H9 (cell line): ENCODE data around the gene NHLRC1. TPM values are rescaled to one million over a fixed set of nuclear protein-coding genes. Genes with fewer than 3 reads are reported as not detected.
"Not testable (repeated sequence)": the region's sequence is repeated elsewhere in the genome, so short reads cannot be mapped to it uniquely, and the experiment has no call there.

Experiments used
- DNase-seq: peaks from one replicate; pipeline ENCODE4 v3.0.0-alpha.2; 2017
- H2AFZ ChIP-seq: one replicate; pipeline ENCODE4 v1.6.1; 2013; ENCODE audit warnings: mild to moderate bottlenecking, low read length, control low read depth, moderate library complexity
- H2AK5ac ChIP-seq: 2 replicates; pipeline ENCODE4 v1.6.1; 2013; ENCODE audit warnings: low read length, control low read depth, mixed read lengths; ENCODE audit not compliant: insufficient read length
- H2BK120ac ChIP-seq: one replicate; pipeline ENCODE4 v1.6.1; 2013; ENCODE audit warnings: low read depth, mild to moderate bottlenecking, low read length, control low read depth, inconsistent platforms; ENCODE audit not compliant: poor library complexity, severe bottlenecking
- H2BK12ac ChIP-seq: 2 replicates; pipeline ENCODE4 v1.6.1; 2013; ENCODE audit warnings: low read length, control low read depth, mixed read lengths, low read depth; ENCODE audit not compliant: insufficient read length
- H2BK15ac ChIP-seq: 2 replicates; pipeline ENCODE4 v1.6.1; 2013; ENCODE audit warnings: low read depth, low read length, control low read depth
- H2BK20ac ChIP-seq: one replicate; pipeline ENCODE4 v1.6.1; 2013; ENCODE audit warnings: low read depth, mild to moderate bottlenecking, low read length, control low read depth, inconsistent platforms; ENCODE audit not compliant: poor library complexity, severe bottlenecking
- H2BK5ac ChIP-seq: 2 replicates; pipeline ENCODE4 v1.6.1; 2013; ENCODE audit warnings: low read length, control low read depth, mixed read lengths; ENCODE audit not compliant: insufficient read length
- H3K14ac ChIP-seq: 2 replicates; pipeline ENCODE4 v1.6.1; 2013; ENCODE audit warnings: low read length, control low read depth; ENCODE audit not compliant: insufficient read depth
- H3K18ac ChIP-seq: 2 replicates; pipeline ENCODE4 v1.6.1; 2013; ENCODE audit warnings: low read depth, mild to moderate bottlenecking, mixed read lengths, low read length, control low read depth; ENCODE audit not compliant: insufficient read length
- H3K23ac ChIP-seq: 2 replicates; pipeline ENCODE4 v1.6.1; 2013; ENCODE audit warnings: low read length, control low read depth, mixed read lengths, low read depth; ENCODE audit not compliant: insufficient read length
- H3K23me2 ChIP-seq: 2 replicates; pipeline ENCODE4 v1.6.1; 2013; ENCODE audit warnings: low read depth, mild to moderate bottlenecking, mixed read lengths, low read length, control low read depth; ENCODE audit not compliant: insufficient read length, poor library complexity, severe bottlenecking
- H3K27ac ChIP-seq: 2 replicates; pipeline ENCODE4 v1.5.1; 2013; ENCODE audit warnings: low read length, control low read depth, mixed read lengths, low read depth; ENCODE audit not compliant: insufficient read length
- H3K27me3 ChIP-seq: 2 replicates; pipeline ENCODE4 v1.6.1; 2013; ENCODE audit warnings: low read length, control low read depth, inconsistent platforms; ENCODE audit not compliant: insufficient read depth
- H3K4ac ChIP-seq: 2 replicates; pipeline ENCODE4 v1.6.1; 2013; ENCODE audit warnings: low read depth, mild to moderate bottlenecking, control low read depth, inconsistent platforms, low read length, moderate library complexity
- H3K4me1 ChIP-seq: 2 replicates; pipeline ENCODE4 v1.6.1; 2013; ENCODE audit warnings: low read length, control low read depth, inconsistent platforms; ENCODE audit not compliant: insufficient read depth
- H3K4me2 ChIP-seq: 2 replicates; pipeline ENCODE4 v1.6.1; 2013; ENCODE audit warnings: low read length, control low read depth, mixed read lengths; ENCODE audit not compliant: insufficient read length, insufficient read depth
- H3K56ac ChIP-seq: 2 replicates; pipeline ENCODE4 v1.6.1; 2013; ENCODE audit warnings: low read depth, mild to moderate bottlenecking, mixed read lengths, low read length, control low read depth; ENCODE audit not compliant: insufficient read length
- H3K79me1 ChIP-seq: 2 replicates; pipeline ENCODE4 v1.6.1; 2013; ENCODE audit warnings: low read depth, mild to moderate bottlenecking, moderate library complexity, low read length, control low read depth, inconsistent platforms; ENCODE audit not compliant: insufficient read depth, poor library complexity, severe bottlenecking
- H3K79me2 ChIP-seq: 2 replicates; pipeline ENCODE4 v1.6.1; 2013; ENCODE audit warnings: low read length, control low read depth, inconsistent platforms; ENCODE audit not compliant: insufficient read depth
- H3K9ac ChIP-seq: 2 replicates; pipeline ENCODE4 v1.6.1; 2013; ENCODE audit warnings: low read length, control low read depth, mixed read lengths; ENCODE audit not compliant: insufficient read length; ENCODE audit errors: extremely low read depth
- H3K9me3 ChIP-seq: one replicate; pipeline ENCODE4 v1.6.1; 2013; ENCODE audit warnings: low read depth, low read length, inconsistent platforms; ENCODE audit not compliant: control insufficient read depth
- H3T11ph ChIP-seq: one replicate; pipeline ENCODE4 v1.6.1; 2013; ENCODE audit warnings: mild to moderate bottlenecking, low read length, control low read depth, inconsistent platforms
- H4K20me1 ChIP-seq: one replicate; pipeline ENCODE4 v1.6.1; 2013; ENCODE audit not compliant: control insufficient read depth, insufficient read length, insufficient read depth
- H4K5ac ChIP-seq: 2 replicates; pipeline ENCODE4 v1.6.1; 2013; ENCODE audit warnings: low read depth, mild to moderate bottlenecking, mixed read lengths, low read length, control low read depth; ENCODE audit not compliant: insufficient read length
- H4K8ac ChIP-seq: replicated peaks from 2 replicates; pipeline ENCODE4 v1.6.1; 2013; ENCODE audit warnings: low read length, control low read depth, mixed read lengths, low read depth; ENCODE audit not compliant: insufficient read length
- H4K91ac ChIP-seq: 2 replicates; pipeline ENCODE4 v1.6.1; 2013; ENCODE audit warnings: low read depth, mild to moderate bottlenecking, moderate library complexity, mixed read lengths, low read length, control low read depth; ENCODE audit not compliant: insufficient read length
- H3K27ac Mint-ChIP-seq, 3 experiments: 2 replicates in 2 of 3; 3 replicates in 1 of 3; pipeline ENCODE4 v1.8.0; 2020 to 2021; ENCODE audit warnings: mixed read lengths in 3 of 3, mild to moderate bottlenecking in 1 of 3, moderate library complexity in 1 of 3
- H3K27me3 Mint-ChIP-seq: 2 replicates; pipeline ENCODE4 v1.8.0; 2021; ENCODE audit warnings: low read depth, mild to moderate bottlenecking, moderate library complexity, mixed read lengths
- H3K36me3 Mint-ChIP-seq, 3 experiments: 2 replicates in 2 of 3; 3 replicates in 1 of 3; pipeline ENCODE4 v1.8.0; 2020 to 2021; ENCODE audit warnings: low read depth in 3 of 3, mixed read lengths in 3 of 3; ENCODE audit not compliant: insufficient read depth in 1 of 3
- H3K4me1 Mint-ChIP-seq, 2 experiments: 2 replicates each; pipeline ENCODE4 v1.8.0; 2020; ENCODE audit warnings: mixed read lengths in 2 of 2
- H3K4me3 Mint-ChIP-seq, 2 experiments: 2 replicates in 1 of 2; 3 replicates in 1 of 2; pipeline ENCODE4 v1.8.0; 2020 to 2021; ENCODE audit warnings: mild to moderate bottlenecking in 2 of 2, mixed read lengths in 2 of 2, moderate library complexity in 1 of 2
- H3K9me3 Mint-ChIP-seq, 2 experiments: 2 replicates in 1 of 2; 3 replicates in 1 of 2; pipeline ENCODE4 v1.8.0; 2020; ENCODE audit warnings: mild to moderate bottlenecking in 2 of 2, mixed read lengths in 2 of 2, moderate library complexity in 1 of 2
- CTCF ChIP-seq: fragments of 200-600 bp; sonication (generic); conservative IDR thresholded peaks from 3 replicates; pipeline ENCODE4 v1.8.0; 2021; ENCODE audit warnings: antibody characterized with exemption, mild to moderate bottlenecking
- WGBS: extraction: QIAGEN DNeasy Blood & Tissue Kit; methylation state at CpG from one replicate; pipeline ENCODE4 v1.1.7; 2013; ENCODE audit warnings: missing lambda C conversion rate, low lambda C conversion rate, mixed read lengths; ENCODE audit not compliant: insufficient read length; ENCODE audit errors: extremely low coverage; 5-methylcytosine and 5-hydroxymethylcytosine counted together
- total RNA-seq: library from RNA; stranded (reverse); gene quantifications from 2 replicates; pipeline ENCODE4 v1.2.1, GENCODE V29; 2021

Gene NHLRC1
- total RNA-seq, 1 experiment from 2014 or later, result 1.5 TPM

- Histone ChIP-seq H3K4me2 (no peak overlapping the region), H3K56ac (no peak overlapping the region), H3K27ac (no peak overlapping the region), H2AK5ac (no peak overlapping the region), H4K91ac (no peak overlapping the region), H3K23me2 (peaks cover 12% of the 10 kb centered on the region), H3K9ac (no peak overlapping the region), H2BK120ac (no peak overlapping the region), H4K8ac (no peak overlapping the region), H3K4ac (no peak overlapping the region), H2BK15ac (no peak overlapping the region), H3K79me1 (no peaks in the 10 kb centered on the region), H2BK12ac (no peak overlapping the region), H3K9me3 (no peaks in the 10 kb centered on the region), H3K18ac (no peak overlapping the region), H2BK5ac (no peak overlapping the region), H3K23ac (no peak overlapping the region), H3K27me3 (no peaks in the 10 kb centered on the region), H3K14ac (no peak overlapping the region), H3K79me2 (no peaks in the 10 kb centered on the region), H4K20me1 (no peaks in the 10 kb centered on the region), H2AFZ (no peak overlapping the region), H4K5ac (no peak overlapping the region), H3K4me1 (no peaks in the 10 kb centered on the region; the same call in 1 of the 2 replicates), H2BK20ac (no peak overlapping the region), H3T11ph (no peak overlapping the region)
- Mint-ChIP-seq H3K36me3 (peaks cover 2 to 17% (median 12%) of the 10 kb centered on the region in 3 experiments; a peak in 6 of 7 replicates), H3K27me3 (no peaks in the 10 kb centered on the region), H3K27ac (no peak overlapping the region), H3K9me3 (no peaks in the 10 kb centered on the region), H3K4me3 (no peak overlapping the region), H3K4me1 (peaks cover 22 to 23% of the 10 kb centered on the region in 2 experiments)
- no peak for TF ChIP-seq CTCF
- DNase-seq, result no peak
- WGBS, result no CpG with 5 or more reads among the region's 3 CpGs
Observed at GRCh38 chr6:18151801-18152200, 29.3 kb upstream of the NHLRC1 start.

- no CpG with 5 or more reads among the region's 3 CpGs for WGBS
- H3K4me2 ChIP-seq, H2AFZ ChIP-seq, H3K14ac ChIP-seq, H2BK15ac ChIP-seq, H3K4ac ChIP-seq, H4K8ac ChIP-seq, H3K27me3 ChIP-seq, H3K27ac ChIP-seq, H2BK5ac ChIP-seq, H3K79me1 ChIP-seq, H3T11ph ChIP-seq, H2BK12ac ChIP-seq, H2AK5ac ChIP-seq, H3K56ac ChIP-seq, H3K4me3 Mint-ChIP-seq, H3K27ac Mint-ChIP-seq, H4K91ac ChIP-seq, H2BK20ac ChIP-seq, H4K5ac ChIP-seq, H3K9ac ChIP-seq, DNase-seq, H3K79me2 ChIP-seq, H3K18ac ChIP-seq, H3K9me3 ChIP-seq, H3K9me3 Mint-ChIP-seq, H2BK120ac ChIP-seq, H4K20me1 ChIP-seq, H3K4me1 ChIP-seq, H3K23ac ChIP-seq, H3K27me3 Mint-ChIP-seq: not testable (repeated sequence)
- Mint-ChIP-seq H3K4me1 (peaks cover 20 to 23% of the 10 kb centered on the region in 2 experiments), H3K36me3 (peaks cover 2 to 17% (median 12%) of the 10 kb centered on the region in 3 experiments; a peak in 6 of 7 replicates)
- H3K23me2 ChIP-seq, result peaks cover 12% of the 10 kb centered on the region
Observed at GRCh38 chr6:18151391-18151790, 28.9 kb upstream of the NHLRC1 start.
